H9 (cell line): ENCODE results near the gene VEGFD. TPM values are rescaled to one million over a fixed set of nuclear protein-coding genes. Genes with fewer than 3 reads are reported as not detected.

Experiments
- DNase-seq: peaks from one replicate; pipeline ENCODE4 v3.0.0-alpha.2; 2017
- H2AFZ ChIP-seq: one replicate; pipeline ENCODE4 v1.6.1; 2013; ENCODE audit warnings: mild to moderate bottlenecking, low read length, control low read depth, moderate library complexity
- H2AK5ac ChIP-seq: 2 replicates; pipeline ENCODE4 v1.6.1; 2013; ENCODE audit warnings: low read length, control low read depth, mixed read lengths; ENCODE audit not compliant: insufficient read length
- H2BK120ac ChIP-seq: one replicate; pipeline ENCODE4 v1.6.1; 2013; ENCODE audit warnings: low read depth, mild to moderate bottlenecking, low read length, control low read depth, inconsistent platforms; ENCODE audit not compliant: poor library complexity, severe bottlenecking
- H2BK12ac ChIP-seq: 2 replicates; pipeline ENCODE4 v1.6.1; 2013; ENCODE audit warnings: low read length, control low read depth, mixed read lengths, low read depth; ENCODE audit not compliant: insufficient read length
- H2BK15ac ChIP-seq: 2 replicates; pipeline ENCODE4 v1.6.1; 2013; ENCODE audit warnings: low read depth, low read length, control low read depth
- H2BK20ac ChIP-seq: one replicate; pipeline ENCODE4 v1.6.1; 2013; ENCODE audit warnings: low read depth, mild to moderate bottlenecking, low read length, control low read depth, inconsistent platforms; ENCODE audit not compliant: poor library complexity, severe bottlenecking
- H2BK5ac ChIP-seq: 2 replicates; pipeline ENCODE4 v1.6.1; 2013; ENCODE audit warnings: low read length, control low read depth, mixed read lengths; ENCODE audit not compliant: insufficient read length
- H3K14ac ChIP-seq: 2 replicates; pipeline ENCODE4 v1.6.1; 2013; ENCODE audit warnings: low read length, control low read depth; ENCODE audit not compliant: insufficient read depth
- H3K18ac ChIP-seq: 2 replicates; pipeline ENCODE4 v1.6.1; 2013; ENCODE audit warnings: low read depth, mild to moderate bottlenecking, mixed read lengths, low read length, control low read depth; ENCODE audit not compliant: insufficient read length
- H3K23ac ChIP-seq: 2 replicates; pipeline ENCODE4 v1.6.1; 2013; ENCODE audit warnings: low read length, control low read depth, mixed read lengths, low read depth; ENCODE audit not compliant: insufficient read length
- H3K23me2 ChIP-seq: 2 replicates; pipeline ENCODE4 v1.6.1; 2013; ENCODE audit warnings: low read depth, mild to moderate bottlenecking, mixed read lengths, low read length, control low read depth; ENCODE audit not compliant: insufficient read length, poor library complexity, severe bottlenecking
- H3K27ac ChIP-seq: 2 replicates; pipeline ENCODE4 v1.5.1; 2013; ENCODE audit warnings: low read length, control low read depth, mixed read lengths, low read depth; ENCODE audit not compliant: insufficient read length
- H3K27me3 ChIP-seq: 2 replicates; pipeline ENCODE4 v1.6.1; 2013; ENCODE audit warnings: low read length, control low read depth, inconsistent platforms; ENCODE audit not compliant: insufficient read depth
- H3K4ac ChIP-seq: 2 replicates; pipeline ENCODE4 v1.6.1; 2013; ENCODE audit warnings: low read depth, mild to moderate bottlenecking, control low read depth, inconsistent platforms, low read length, moderate library complexity
- H3K4me1 ChIP-seq: 2 replicates; pipeline ENCODE4 v1.6.1; 2013; ENCODE audit warnings: low read length, control low read depth, inconsistent platforms; ENCODE audit not compliant: insufficient read depth
- H3K4me2 ChIP-seq: 2 replicates; pipeline ENCODE4 v1.6.1; 2013; ENCODE audit warnings: low read length, control low read depth, mixed read lengths; ENCODE audit not compliant: insufficient read length, insufficient read depth
- H3K56ac ChIP-seq: 2 replicates; pipeline ENCODE4 v1.6.1; 2013; ENCODE audit warnings: low read depth, mild to moderate bottlenecking, mixed read lengths, low read length, control low read depth; ENCODE audit not compliant: insufficient read length
- H3K79me1 ChIP-seq: 2 replicates; pipeline ENCODE4 v1.6.1; 2013; ENCODE audit warnings: low read depth, mild to moderate bottlenecking, moderate library complexity, low read length, control low read depth, inconsistent platforms; ENCODE audit not compliant: insufficient read depth, poor library complexity, severe bottlenecking
- H3K79me2 ChIP-seq: 2 replicates; pipeline ENCODE4 v1.6.1; 2013; ENCODE audit warnings: low read length, control low read depth, inconsistent platforms; ENCODE audit not compliant: insufficient read depth
- H3K9ac ChIP-seq: 2 replicates; pipeline ENCODE4 v1.6.1; 2013; ENCODE audit warnings: low read length, control low read depth, mixed read lengths; ENCODE audit not compliant: insufficient read length; ENCODE audit errors: extremely low read depth
- H3K9me3 ChIP-seq: one replicate; pipeline ENCODE4 v1.6.1; 2013; ENCODE audit warnings: low read depth, low read length, inconsistent platforms; ENCODE audit not compliant: control insufficient read depth
- H3T11ph ChIP-seq: one replicate; pipeline ENCODE4 v1.6.1; 2013; ENCODE audit warnings: mild to moderate bottlenecking, low read length, control low read depth, inconsistent platforms
- H4K20me1 ChIP-seq: one replicate; pipeline ENCODE4 v1.6.1; 2013; ENCODE audit not compliant: control insufficient read depth, insufficient read length, insufficient read depth
- H4K5ac ChIP-seq: 2 replicates; pipeline ENCODE4 v1.6.1; 2013; ENCODE audit warnings: low read depth, mild to moderate bottlenecking, mixed read lengths, low read length, control low read depth; ENCODE audit not compliant: insufficient read length
- H4K8ac ChIP-seq: replicated peaks from 2 replicates; pipeline ENCODE4 v1.6.1; 2013; ENCODE audit warnings: low read length, control low read depth, mixed read lengths, low read depth; ENCODE audit not compliant: insufficient read length
- H4K91ac ChIP-seq: 2 replicates; pipeline ENCODE4 v1.6.1; 2013; ENCODE audit warnings: low read depth, mild to moderate bottlenecking, moderate library complexity, mixed read lengths, low read length, control low read depth; ENCODE audit not compliant: insufficient read length
- H3K27ac Mint-ChIP-seq, 3 experiments: 2 replicates in 2 of 3; 3 replicates in 1 of 3; pipeline ENCODE4 v1.8.0; 2020 to 2021; ENCODE audit warnings: mixed read lengths in 3 of 3, mild to moderate bottlenecking in 1 of 3, moderate library complexity in 1 of 3
- H3K27me3 Mint-ChIP-seq: 2 replicates; pipeline ENCODE4 v1.8.0; 2021; ENCODE audit warnings: low read depth, mild to moderate bottlenecking, moderate library complexity, mixed read lengths
- H3K36me3 Mint-ChIP-seq, 3 experiments: 2 replicates in 2 of 3; 3 replicates in 1 of 3; pipeline ENCODE4 v1.8.0; 2020 to 2021; ENCODE audit warnings: low read depth in 3 of 3, mixed read lengths in 3 of 3; ENCODE audit not compliant: insufficient read depth in 1 of 3
- H3K4me1 Mint-ChIP-seq, 2 experiments: 2 replicates each; pipeline ENCODE4 v1.8.0; 2020; ENCODE audit warnings: mixed read lengths in 2 of 2
- H3K4me3 Mint-ChIP-seq, 2 experiments: 2 replicates in 1 of 2; 3 replicates in 1 of 2; pipeline ENCODE4 v1.8.0; 2020 to 2021; ENCODE audit warnings: mild to moderate bottlenecking in 2 of 2, mixed read lengths in 2 of 2, moderate library complexity in 1 of 2
- H3K9me3 Mint-ChIP-seq, 2 experiments: 2 replicates in 1 of 2; 3 replicates in 1 of 2; pipeline ENCODE4 v1.8.0; 2020; ENCODE audit warnings: mild to moderate bottlenecking in 2 of 2, mixed read lengths in 2 of 2, moderate library complexity in 1 of 2
- CTCF ChIP-seq: fragments of 200-600 bp; sonication (generic); conservative IDR thresholded peaks from 3 replicates; pipeline ENCODE4 v1.8.0; 2021; ENCODE audit warnings: antibody characterized with exemption, mild to moderate bottlenecking
- WGBS: extraction: QIAGEN DNeasy Blood & Tissue Kit; methylation state at CpG from one replicate; pipeline ENCODE4 v1.1.7; 2013; ENCODE audit warnings: missing lambda C conversion rate, low lambda C conversion rate, mixed read lengths; ENCODE audit not compliant: insufficient read length; ENCODE audit errors: extremely low coverage; 5-methylcytosine and 5-hydroxymethylcytosine counted together
- total RNA-seq: library from RNA; stranded (reverse); gene quantifications from 2 replicates; pipeline ENCODE4 v1.2.1, GENCODE V29; 2021

The VEGFD gene
- total RNA-seq, 1 experiment from 2014 or later: 0.11 TPM

- peaks cover 0 to 42% (median 27%) of the 10 kb centered on the region in 3 experiments; a peak in 5 of 7 replicates for H3K36me3 Mint-ChIP-seq
- no peak overlapping the region for H3T11ph ChIP-seq
- no peak overlapping the region for H3K9ac ChIP-seq
- no peak overlapping the region for H3K27ac Mint-ChIP-seq
- H4K5ac ChIP-seq: no peak overlapping the region
- no peak overlapping the region for H3K18ac ChIP-seq
- H3K14ac ChIP-seq: no peak overlapping the region
- TF ChIP-seq CTCF: no peak
- DNase-seq: no peak
- no peaks in the 10 kb centered on the region for H3K79me1 ChIP-seq
- no peak overlapping the region for H3K56ac ChIP-seq
- H4K91ac ChIP-seq: no peak overlapping the region
- no peak overlapping the region for H2BK5ac ChIP-seq
- H3K23me2 ChIP-seq: no peaks in the 10 kb centered on the region
- no peak overlapping the region for H3K27ac ChIP-seq
- no peak overlapping the region for H3K4me3 Mint-ChIP-seq
- no peak overlapping the region for H2BK20ac ChIP-seq
- H2BK12ac ChIP-seq: no peak overlapping the region
- H4K20me1 ChIP-seq: no peaks in the 10 kb centered on the region
- no peak overlapping the region for H2BK15ac ChIP-seq
- H3K4me1 Mint-ChIP-seq: no peaks in the 10 kb centered on the region
- H2AK5ac ChIP-seq: no peak overlapping the region
- no peak overlapping the region for H3K23ac ChIP-seq
- no peaks in the 10 kb centered on the region for H3K27me3 ChIP-seq
- H3K9me3 ChIP-seq: no peaks in the 10 kb centered on the region
- no peak overlapping the region for H2BK120ac ChIP-seq
- H2AFZ ChIP-seq: no peak overlapping the region
- H3K27me3 Mint-ChIP-seq: no peaks in the 10 kb centered on the region
- no peaks in the 10 kb centered on the region for H3K4me1 ChIP-seq
- no peak overlapping the region for H3K4me2 ChIP-seq
- no peaks in the 10 kb centered on the region for H3K79me2 ChIP-seq
- H3K9me3 Mint-ChIP-seq: peaks cover 0 to 7% of the 10 kb centered on the region in 2 experiments; a peak in 1 of 5 replicates
- no peak overlapping the region for H3K4ac ChIP-seq
- H4K8ac ChIP-seq: no peak overlapping the region
- no CpG with 5 or more reads among the region's 4 CpGs for WGBS
Measured at GRCh38 chrX:15320297-15320696, 63.9 kb downstream of the VEGFD start.
